Colonic mucosa (tissue), 4 donors: ENCODE results near the gene TEX22. TPM values are rescaled to one million over a fixed set of nuclear protein-coding genes. Genes with fewer than 3 reads are reported as not detected.

Source experiments
- DNase-seq: peaks from one replicate; pipeline ENCODE4 v3.0.0-alpha.2; 2020
- H3K27ac ChIP-seq: fragments of 200-600 bp; one replicate; pipeline ENCODE4 v1.8.0; 2021
- H3K27me3 ChIP-seq: fragments of 200-600 bp; one replicate; pipeline ENCODE4 v1.8.0; 2021
- H3K36me3 ChIP-seq: fragments of 200-600 bp; one replicate; pipeline ENCODE4 v1.8.0; 2021
- H3K4me1 ChIP-seq: fragments of 200-600 bp; one replicate; pipeline ENCODE4 v1.8.0; 2021; ENCODE audit warnings: mild to moderate bottlenecking
- H3K4me3 ChIP-seq: fragments of 200-600 bp; one replicate; pipeline ENCODE4 v1.8.0; 2021
- H3K9ac ChIP-seq, 2 donors: one replicate each; pipeline ENCODE4 v1.7.0; 2013; ENCODE audit warnings: control low read depth in 2 of 2, low read depth in 2 of 2, low read length in 2 of 2
- H3K9me3 ChIP-seq: fragments of 200-600 bp; one replicate; pipeline ENCODE4 v1.8.0; 2021
- intact Hi-C: fragments of 100-400 bp; cut with DNase I; formaldehyde crosslinking; loops from one replicate; pipeline ENCODE4 v1.14.1; 2022
- total RNA-seq, 2 donors: library from RNA; stranded (reverse); fragmentation: NEBNext Ultra II Directional in 1 of 2; extraction: Animal tissue kit (Norgen Biotek cat#: 25700) in 1 of 2; gene quantifications; one replicate each; pipeline ENCODE4 v1.2.1, GENCODE V29; 2021
- TF ChIP-seq, protein P1 (sequence below): fragments of 200-600 bp; IDR thresholded peaks from one replicate; pipeline ENCODE4 v1.8.0; 2022; ENCODE audit warnings: antibody characterized with exemption, mild to moderate bottlenecking
- donor health status: healthy.
- donor health status: DM: no; HTN: no; CAD: no.
- donor health status: DM: no; HTN: no; CAD: no.

Gene TEX22
- total RNA-seq, 2 donors from 2014 or later, result 1.4 to 2.4 TPM

DNA sequence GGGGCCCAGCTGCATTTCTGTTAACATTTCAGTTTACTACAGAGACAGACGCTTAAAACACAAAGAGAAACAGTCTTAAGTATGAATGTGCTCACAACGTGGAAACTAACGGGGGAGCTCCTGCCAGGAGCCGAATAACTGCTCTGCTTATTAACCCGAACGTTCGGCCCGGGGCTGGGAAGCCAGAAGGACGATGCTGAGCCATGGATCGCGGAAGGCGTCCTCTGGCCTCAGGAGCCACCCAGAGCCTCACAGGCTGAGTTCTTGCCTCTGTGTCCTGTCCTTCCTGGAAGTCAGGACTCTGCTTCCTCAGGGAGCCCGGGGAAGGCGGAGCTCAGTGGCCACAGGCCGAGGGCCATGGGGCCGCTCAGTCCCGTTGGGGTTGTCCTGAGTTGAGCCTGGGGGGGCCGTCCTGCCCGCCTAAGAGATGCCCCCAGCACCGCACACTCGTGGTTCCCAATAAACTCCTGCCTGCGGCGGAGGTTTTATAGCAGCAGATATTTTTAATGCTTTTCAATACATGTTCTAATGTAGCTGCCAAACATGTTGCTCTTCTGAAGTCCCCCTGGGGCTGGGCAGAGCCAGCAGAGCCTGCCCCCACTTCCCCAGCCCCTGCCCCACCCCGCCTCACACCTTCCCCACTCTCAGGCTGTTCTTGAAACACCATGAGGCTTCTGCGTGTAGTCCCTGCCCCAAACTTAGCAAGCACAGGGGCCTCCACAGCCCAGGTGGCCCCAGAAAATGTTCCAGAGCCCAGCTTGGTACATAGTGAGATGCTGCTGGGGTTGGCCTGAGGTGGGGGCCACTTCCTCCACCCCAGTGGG is 3.4 kb upstream of the TEX22 start:
- intact Hi-C loops, result no loop called here
- Histone ChIP-seq H3K27me3 (no peaks in the 10 kb centered on the region), H3K4me1 (peaks cover 4% of the 10 kb centered on the region), H3K9ac (no peak overlapping the region), H3K27ac (no peak overlapping the region), H3K4me3 (no peak overlapping the region), H3K9me3 (no peaks in the 10 kb centered on the region), H3K36me3 (no peaks in the 10 kb centered on the region)
- no peak for DNase-seq
- TF ChIP-seq, protein P1, sequence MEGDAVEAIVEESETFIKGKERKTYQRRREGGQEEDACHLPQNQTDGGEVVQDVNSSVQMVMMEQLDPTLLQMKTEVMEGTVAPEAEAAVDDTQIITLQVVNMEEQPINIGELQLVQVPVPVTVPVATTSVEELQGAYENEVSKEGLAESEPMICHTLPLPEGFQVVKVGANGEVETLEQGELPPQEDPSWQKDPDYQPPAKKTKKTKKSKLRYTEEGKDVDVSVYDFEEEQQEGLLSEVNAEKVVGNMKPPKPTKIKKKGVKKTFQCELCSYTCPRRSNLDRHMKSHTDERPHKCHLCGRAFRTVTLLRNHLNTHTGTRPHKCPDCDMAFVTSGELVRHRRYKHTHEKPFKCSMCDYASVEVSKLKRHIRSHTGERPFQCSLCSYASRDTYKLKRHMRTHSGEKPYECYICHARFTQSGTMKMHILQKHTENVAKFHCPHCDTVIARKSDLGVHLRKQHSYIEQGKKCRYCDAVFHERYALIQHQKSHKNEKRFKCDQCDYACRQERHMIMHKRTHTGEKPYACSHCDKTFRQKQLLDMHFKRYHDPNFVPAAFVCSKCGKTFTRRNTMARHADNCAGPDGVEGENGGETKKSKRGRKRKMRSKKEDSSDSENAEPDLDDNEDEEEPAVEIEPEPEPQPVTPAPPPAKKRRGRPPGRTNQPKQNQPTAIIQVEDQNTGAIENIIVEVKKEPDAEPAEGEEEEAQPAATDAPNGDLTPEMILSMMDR, result no peak

- H3K4me1 ChIP-seq, result peaks cover 4% of the 10 kb centered on the region
- H3K27ac ChIP-seq, result no peak overlapping the region
- H3K27me3 ChIP-seq, result no peaks in the 10 kb centered on the region
- H3K9me3 ChIP-seq, result no peaks in the 10 kb centered on the region
- TF ChIP-seq, protein P1, result no peak
- DNase-seq, result no peak
- intact Hi-C loops, result no loop called here
- H3K9ac ChIP-seq, result no peak overlapping the region
- no peaks in the 10 kb centered on the region for H3K36me3 ChIP-seq
- no peak overlapping the region for H3K4me3 ChIP-seq
Measured at GRCh38 chr14:105395538-105395854, 2.8 kb upstream of the TEX22 start.

DNA sequence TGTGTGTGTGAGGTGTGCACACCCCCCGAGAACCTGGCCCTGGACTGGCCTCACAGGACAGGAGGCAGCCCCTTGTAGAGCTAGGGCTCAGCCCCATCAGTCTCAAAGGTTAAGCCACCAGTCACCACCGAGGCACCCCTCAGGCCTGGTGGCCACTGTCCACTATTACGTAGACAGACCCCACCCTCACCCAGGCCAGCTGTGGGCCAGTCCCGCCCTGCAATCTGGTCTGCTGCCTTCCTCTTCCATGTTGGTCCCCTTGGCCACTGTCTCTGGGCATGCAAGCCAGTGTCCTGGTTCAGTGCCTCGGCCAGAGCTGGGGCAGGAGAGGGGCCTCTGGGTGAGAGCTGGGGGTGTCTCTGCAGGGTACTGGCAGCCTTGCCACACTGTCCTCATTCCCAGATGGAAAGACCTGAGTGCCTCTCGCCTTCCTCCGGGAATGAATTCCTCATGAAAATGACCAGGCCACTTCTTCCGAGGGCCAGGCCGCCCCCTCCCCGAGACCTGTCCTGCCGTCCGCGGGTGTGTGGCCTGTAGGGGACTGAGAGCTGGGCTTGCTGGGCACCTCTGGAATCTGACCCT is 897 bp upstream of the TEX22 start:
- Histone ChIP-seq H3K27ac (no peak overlapping the region), H3K9me3 (no peaks in the 10 kb centered on the region), H3K4me1 (peaks cover 4% of the 10 kb centered on the region), H3K36me3 (no peaks in the 10 kb centered on the region), H3K27me3 (no peaks in the 10 kb centered on the region), H3K4me3 (peak overlapping the region; percentile 74), H3K9ac (peak overlapping the region in 1 of 2 donors; percentile 72)
- no peak for DNase-seq
- TF ChIP-seq, protein P1, result no peak
- intact Hi-C loops, result no loop called here

- peaks cover 4% of the 10 kb centered on the region for H3K4me1 ChIP-seq
- intact Hi-C loops, result no loop called here
- H3K27ac ChIP-seq, result peak overlapping the region; percentile 73
- H3K4me3 ChIP-seq, result peak overlapping the region; percentile 74
- no peaks in the 10 kb centered on the region for H3K36me3 ChIP-seq
- DNase-seq, result no peak
- peak overlapping the region; percentile 72 to 94 for H3K9ac ChIP-seq
- H3K27me3 ChIP-seq, result no peaks in the 10 kb centered on the region
- TF ChIP-seq, protein P1, result no peak
- H3K9me3 ChIP-seq, result no peaks in the 10 kb centered on the region
Measured at GRCh38 chr14:105398726-105399465, 558 bp downstream of the TEX22 start.

GRCh38 chr14:105399466-105399775 is 1.1 kb downstream of the TEX22 start:
- intact Hi-C loops, result no loop called here
- Histone ChIP-seq H3K9me3 (no peaks in the 10 kb centered on the region), H3K27ac (no peak overlapping the region), H3K36me3 (no peaks in the 10 kb centered on the region), H3K9ac (no peak overlapping the region), H3K4me1 (peaks cover 4% of the 10 kb centered on the region), H3K27me3 (no peaks in the 10 kb centered on the region), H3K4me3 (no peak overlapping the region)
- DNase-seq, result no peak
- TF ChIP-seq, protein P1, result no peak
